ENCODE measurements around the gene KLHL22.

The KLHL22 gene

DNA sequence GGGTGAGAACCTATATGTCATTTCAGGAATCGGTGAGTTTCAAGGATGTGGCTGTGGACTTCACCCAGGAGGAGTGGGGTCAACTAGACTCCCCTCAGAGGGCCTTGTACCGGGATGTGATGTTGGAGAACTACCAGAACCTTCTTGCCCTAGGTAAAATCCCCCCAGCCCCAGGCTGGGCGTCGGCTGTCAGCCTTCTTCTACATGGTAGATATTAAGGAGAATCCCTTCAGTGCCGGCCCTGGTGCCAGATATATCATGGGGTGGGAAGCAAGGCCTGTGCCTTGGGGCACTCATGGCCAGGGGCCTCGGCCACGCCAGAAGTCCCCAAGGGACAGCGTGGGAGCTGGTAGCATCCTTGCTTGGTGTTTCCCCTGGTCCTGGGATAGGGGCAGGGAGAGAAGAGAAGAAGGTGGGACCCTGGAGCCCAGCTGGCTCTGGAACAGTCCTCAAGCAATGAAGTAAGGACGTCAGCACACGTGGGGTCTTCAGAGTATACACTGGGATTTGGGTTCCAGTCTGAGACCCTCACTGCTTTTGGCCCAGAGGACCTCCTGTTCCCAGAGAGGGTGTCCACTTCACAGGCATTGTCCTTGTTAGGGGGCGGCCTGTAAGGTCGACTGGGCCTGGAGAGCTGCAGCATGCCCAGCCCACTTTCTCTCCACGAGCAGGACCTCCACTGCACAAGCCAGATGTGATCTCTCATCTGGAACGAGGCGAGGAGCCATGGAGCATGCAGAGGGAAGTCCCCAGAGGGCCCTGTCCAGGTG lies 94.8 kb downstream of the KLHL22 start:
- TF ChIP-seq, protein P1, sequence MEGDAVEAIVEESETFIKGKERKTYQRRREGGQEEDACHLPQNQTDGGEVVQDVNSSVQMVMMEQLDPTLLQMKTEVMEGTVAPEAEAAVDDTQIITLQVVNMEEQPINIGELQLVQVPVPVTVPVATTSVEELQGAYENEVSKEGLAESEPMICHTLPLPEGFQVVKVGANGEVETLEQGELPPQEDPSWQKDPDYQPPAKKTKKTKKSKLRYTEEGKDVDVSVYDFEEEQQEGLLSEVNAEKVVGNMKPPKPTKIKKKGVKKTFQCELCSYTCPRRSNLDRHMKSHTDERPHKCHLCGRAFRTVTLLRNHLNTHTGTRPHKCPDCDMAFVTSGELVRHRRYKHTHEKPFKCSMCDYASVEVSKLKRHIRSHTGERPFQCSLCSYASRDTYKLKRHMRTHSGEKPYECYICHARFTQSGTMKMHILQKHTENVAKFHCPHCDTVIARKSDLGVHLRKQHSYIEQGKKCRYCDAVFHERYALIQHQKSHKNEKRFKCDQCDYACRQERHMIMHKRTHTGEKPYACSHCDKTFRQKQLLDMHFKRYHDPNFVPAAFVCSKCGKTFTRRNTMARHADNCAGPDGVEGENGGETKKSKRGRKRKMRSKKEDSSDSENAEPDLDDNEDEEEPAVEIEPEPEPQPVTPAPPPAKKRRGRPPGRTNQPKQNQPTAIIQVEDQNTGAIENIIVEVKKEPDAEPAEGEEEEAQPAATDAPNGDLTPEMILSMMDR (IDR thresholded peaks at IDR 0.05; ENCODE audit: insufficient read depth, low read depth, low read length, missing control alignments), result no peak
- H3K4me3 ChIP-seq (ENCODE audit: low read length), result no peak overlapping the region
- DNase-seq (ENCODE audit: low read depth), result no peak

DNA sequence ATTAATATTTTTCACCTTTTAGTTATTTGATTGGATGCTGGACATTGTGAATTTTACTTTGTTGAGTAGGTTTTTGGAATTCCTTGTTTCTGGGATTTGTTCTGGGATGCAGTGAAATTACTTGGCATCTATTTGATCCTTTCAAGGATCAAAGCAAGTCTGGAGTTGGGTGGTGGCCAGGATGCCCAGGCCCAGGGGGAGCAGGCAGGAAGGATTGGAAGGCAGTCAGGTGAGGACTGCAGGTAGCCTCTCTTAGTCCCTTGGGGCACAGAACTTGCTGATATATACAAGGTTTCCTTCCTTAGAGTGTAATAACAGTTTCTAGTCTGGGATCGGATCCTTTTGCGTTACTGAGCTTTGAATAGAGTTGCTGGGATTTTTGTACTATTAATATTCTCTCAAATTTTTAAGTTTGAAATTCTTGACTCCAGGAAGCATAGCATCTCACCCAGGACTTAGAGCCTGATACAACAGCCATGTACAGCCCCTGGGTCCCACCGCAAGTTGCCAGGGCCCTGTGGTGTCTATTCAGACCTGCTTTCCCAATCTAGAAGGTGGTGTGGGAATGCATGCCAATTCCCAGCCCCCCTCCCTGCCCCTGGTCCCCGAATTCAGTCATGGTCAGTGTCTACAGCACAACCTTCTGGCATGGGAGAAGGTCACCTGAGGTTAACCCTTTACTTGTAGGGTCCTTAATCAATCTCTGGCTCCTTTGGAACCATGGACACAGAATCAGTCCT lies 95.6 kb downstream of the KLHL22 start:
- TF ChIP-seq, protein P1 (IDR thresholded peaks at IDR 0.05; ENCODE audit: insufficient read depth, low read depth, low read length, missing control alignments), result no peak
- H3K4me3 ChIP-seq (ENCODE audit: low read length), result no peak overlapping the region

DNA sequence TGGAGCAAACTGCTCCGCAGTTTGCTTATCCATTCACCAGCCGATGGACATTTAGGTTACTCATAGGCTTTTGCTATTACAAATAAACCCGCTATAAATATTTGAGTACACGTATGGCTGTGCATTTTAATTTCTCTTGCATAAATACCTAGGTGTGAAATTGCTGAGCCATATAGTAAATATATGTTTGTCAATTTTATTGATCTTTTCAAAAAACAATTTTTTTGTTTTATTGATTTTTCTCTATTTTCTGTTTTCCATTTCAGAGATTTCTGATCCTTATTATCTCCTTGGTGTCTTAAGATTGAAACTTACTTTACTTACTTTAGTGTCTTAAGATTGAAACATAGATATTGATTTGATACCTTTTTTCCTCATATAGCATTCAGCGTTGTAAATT lies 97.2 kb downstream of the KLHL22 start:
- DNase-seq (ENCODE audit: low read depth), result no peak
- no peak overlapping the region for H3K4me3 ChIP-seq (ENCODE audit: low read length)
- TF ChIP-seq, protein P1 (IDR thresholded peaks at IDR 0.05; ENCODE audit: insufficient read depth, low read depth, low read length, missing control alignments), result no peak

More for the DNA sequence above, 95.6 kb downstream of the KLHL22 start:
- DNase-seq (ENCODE audit: low read depth), result no peak

DNA sequence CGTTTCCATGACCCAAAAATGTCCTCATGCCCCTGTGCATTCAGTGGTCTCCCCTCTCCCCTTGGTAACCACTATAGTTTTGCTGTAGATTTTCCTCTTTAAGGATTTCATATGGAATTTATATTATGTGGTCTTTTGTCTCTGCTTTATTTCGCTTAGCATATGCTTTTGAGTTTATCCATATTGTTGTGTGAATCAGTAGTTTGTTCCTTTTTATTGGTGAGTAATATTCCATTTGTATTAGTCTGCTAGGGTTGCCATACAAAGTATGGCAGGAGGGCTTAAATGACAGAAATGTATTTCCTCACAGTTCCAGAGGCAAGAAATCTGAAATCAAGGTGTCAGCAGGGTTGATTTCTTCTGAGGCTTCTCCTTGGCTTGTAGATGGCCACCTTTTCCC lies 98.1 kb downstream of the KLHL22 start:
- TF ChIP-seq, protein P1 (IDR thresholded peaks at IDR 0.05; ENCODE audit: insufficient read depth, low read depth, low read length, missing control alignments), result no peak

DNA sequence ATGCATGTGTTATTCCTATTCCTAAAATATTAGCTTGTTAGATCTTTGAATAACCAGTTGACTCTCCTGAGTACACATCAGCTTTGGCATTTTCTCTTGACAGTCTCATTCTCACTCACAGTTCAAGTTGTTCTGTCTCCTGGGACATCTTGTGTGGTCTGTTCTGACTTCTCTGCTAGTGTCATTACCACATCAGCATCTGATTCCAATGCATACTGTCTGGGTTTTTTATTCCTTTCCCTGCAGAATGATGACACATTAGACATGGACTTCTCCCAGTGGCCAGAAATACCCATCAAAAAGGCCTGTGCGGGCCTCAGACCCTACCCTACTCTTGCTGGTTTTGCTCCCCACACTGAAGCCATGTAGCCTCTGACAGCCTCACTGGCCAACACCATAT lies 99.0 kb downstream of the KLHL22 start:
- H3K4me3 ChIP-seq (ENCODE audit: low read length), result no peak overlapping the region
- TF ChIP-seq, protein P1 (IDR thresholded peaks at IDR 0.05; ENCODE audit: insufficient read depth, low read depth, low read length, missing control alignments), result no peak
- no peak for DNase-seq (ENCODE audit: low read depth)

More for the DNA sequence above, 98.1 kb downstream of the KLHL22 start:
- no peak overlapping the region for H3K4me3 ChIP-seq (ENCODE audit: low read length)
- no peak for DNase-seq (ENCODE audit: low read depth)

DNA sequence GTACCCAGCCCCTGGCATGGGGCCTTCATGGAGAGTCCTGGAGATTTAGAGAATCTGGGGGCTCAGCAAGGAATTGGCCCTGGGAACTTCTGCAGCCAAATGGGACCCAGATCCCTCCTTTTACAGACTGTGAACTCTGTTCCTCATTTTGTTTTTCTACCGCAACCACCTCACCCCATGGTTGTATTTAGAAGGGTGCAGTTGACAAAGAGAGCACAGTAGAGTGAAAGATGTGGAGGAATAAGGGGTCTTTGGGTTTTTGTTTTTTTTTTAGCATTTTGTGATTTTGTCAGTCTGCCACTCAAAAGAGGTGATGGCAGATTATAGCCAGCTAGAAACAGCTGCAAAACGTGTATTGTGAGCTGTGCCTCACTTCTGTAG lies 99.7 kb downstream of the KLHL22 start:
- TF ChIP-seq, protein P1 (IDR thresholded peaks at IDR 0.05; ENCODE audit: insufficient read depth, low read depth, low read length, missing control alignments), result no peak
- H3K4me3 ChIP-seq (ENCODE audit: low read length), result no peak overlapping the region
- no peak for DNase-seq (ENCODE audit: low read depth)
